Breast epithelium (tissue), 3 donors: ENCODE data around the gene KLF12.

Experiments
- POLR2AphosphoS5 ChIP-seq, 3 donors: sonication (generic); formaldehyde crosslinking; IDR thresholded peaks; one replicate each; pipeline ENCODE4 v1.6.1; 2017; ENCODE audit warnings: antibody characterized with exemption in 3 of 3
- TF ChIP-seq, protein P1 (sequence below), 3 donors: fragments of 450-650 bp; IDR thresholded peaks; one replicate each; pipeline ENCODE4 v1.5.1; 2016 to 2017; ENCODE audit warnings: antibody characterized with exemption in 3 of 3, mild to moderate bottlenecking in 3 of 3, moderate library complexity in 3 of 3

GRCh38 chr13:74162135-74162534, 27.9 kb upstream of the KLF12 start:
- no peak for TF ChIP-seq POLR2AphosphoS5 (IDR thresholded peaks at IDR 0.05)
- TF ChIP-seq, protein P1, sequence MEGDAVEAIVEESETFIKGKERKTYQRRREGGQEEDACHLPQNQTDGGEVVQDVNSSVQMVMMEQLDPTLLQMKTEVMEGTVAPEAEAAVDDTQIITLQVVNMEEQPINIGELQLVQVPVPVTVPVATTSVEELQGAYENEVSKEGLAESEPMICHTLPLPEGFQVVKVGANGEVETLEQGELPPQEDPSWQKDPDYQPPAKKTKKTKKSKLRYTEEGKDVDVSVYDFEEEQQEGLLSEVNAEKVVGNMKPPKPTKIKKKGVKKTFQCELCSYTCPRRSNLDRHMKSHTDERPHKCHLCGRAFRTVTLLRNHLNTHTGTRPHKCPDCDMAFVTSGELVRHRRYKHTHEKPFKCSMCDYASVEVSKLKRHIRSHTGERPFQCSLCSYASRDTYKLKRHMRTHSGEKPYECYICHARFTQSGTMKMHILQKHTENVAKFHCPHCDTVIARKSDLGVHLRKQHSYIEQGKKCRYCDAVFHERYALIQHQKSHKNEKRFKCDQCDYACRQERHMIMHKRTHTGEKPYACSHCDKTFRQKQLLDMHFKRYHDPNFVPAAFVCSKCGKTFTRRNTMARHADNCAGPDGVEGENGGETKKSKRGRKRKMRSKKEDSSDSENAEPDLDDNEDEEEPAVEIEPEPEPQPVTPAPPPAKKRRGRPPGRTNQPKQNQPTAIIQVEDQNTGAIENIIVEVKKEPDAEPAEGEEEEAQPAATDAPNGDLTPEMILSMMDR (IDR thresholded peaks at IDR 0.05) = no peak
